ENCODE results near the gene NOG.

DNA sequence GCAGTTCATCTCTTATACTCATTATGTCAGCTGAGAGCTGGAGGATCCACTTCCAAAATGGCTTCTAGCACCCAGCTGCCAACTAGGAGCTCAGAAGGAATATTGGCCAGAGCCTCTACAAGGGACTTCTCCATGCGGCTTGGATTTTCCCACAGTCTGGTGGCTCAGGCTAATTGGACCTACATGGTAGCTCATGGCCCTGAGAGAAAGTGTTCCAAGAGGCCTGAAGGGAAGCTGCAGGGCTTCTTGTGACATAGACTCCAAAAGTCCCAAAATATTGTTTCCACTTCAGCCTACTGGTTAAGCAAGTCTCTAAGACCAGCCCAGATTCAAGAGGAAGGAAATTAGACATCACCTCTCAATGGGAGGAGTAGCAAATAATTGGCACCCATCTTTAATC, 6.8 kb downstream of the NOG start:
- no peak for TF ChIP-seq CTCF (IDR thresholded peaks at IDR 0.05)
- no peak for TF ChIP-seq EP300 (IDR thresholded peaks at IDR 0.05)
